OCI-LY7 (cell line): Measurements from ENCODE around the gene RNF223. TPM values are rescaled to one million over a fixed set of nuclear protein-coding genes. Genes with fewer than 3 reads are reported as not detected.
A peak's percentile ranks its signal among the peaks of the same experiment; 100 is the strongest.

ENCODE experiments used
- BruUV-seq: library from RNA; stranded (reverse); fragments of 400-500 nt; replicated peaks from 2 replicates; lab custom pipeline; 2021; lab: Mats Ljungman, UMichigan
- CTCF ChIA-PET: fragments of 300-600 bp; sonication (Branson Sonifier 250); formaldehyde crosslinking; loops from one replicate; lab custom pipeline; 2022; ENCODE audit warnings: antibody characterized with exemption; ENCODE audit not compliant: unreplicated experiment; lab: Charles Lee
- POLR2A ChIA-PET: fragments of 300-600 bp; sonication (Branson Sonifier 250); formaldehyde crosslinking; loops from one replicate; lab custom pipeline; 2022; ENCODE audit warnings: antibody characterized with exemption; lab: Charles Lee
- DNase-seq: peaks from one replicate; pipeline ENCODE4 v3.0.0-alpha.2; 2015; ENCODE audit warnings: low spot score
- H2AFZ ChIP-seq: fragments of 200-600 bp; sonication (generic), shearing (Covaris generic); 2 replicates; pipeline ENCODE4 v1.6.1; 2014; ENCODE audit warnings: mild to moderate bottlenecking, antibody characterized with exemption, low read length, moderate library complexity
- H3K27ac ChIP-seq: fragments of 200-600 bp; sonication (generic); 2 replicates; pipeline ENCODE4 v1.5.1; 2014; ENCODE audit warnings: mixed run types, low read depth, mild to moderate bottlenecking, moderate library complexity, low read length, inconsistent platforms; ENCODE audit not compliant: poor library complexity, severe bottlenecking
- H3K36me3 ChIP-seq: fragments of 200-600 bp; sonication (generic); 2 replicates; pipeline ENCODE4 v1.6.1; 2014; ENCODE audit warnings: mild to moderate bottlenecking, antibody characterized with exemption, low read length, moderate library complexity, mixed read lengths; ENCODE audit not compliant: insufficient read depth
- H3K4me1 ChIP-seq: fragments of 200-600 bp; sonication (generic); 2 replicates; pipeline ENCODE4 v1.5.1; 2014; ENCODE audit warnings: mild to moderate bottlenecking, low read length; ENCODE audit not compliant: insufficient read depth, poor library complexity, severe bottlenecking
- H3K4me2 ChIP-seq: fragments of 200-600 bp; sonication (generic); 2 replicates; pipeline ENCODE4 v1.6.1; 2014; ENCODE audit warnings: mild to moderate bottlenecking, low read length
- H3K4me3 ChIP-seq: fragments of 200-600 bp; sonication (generic); 2 replicates; pipeline ENCODE4 v1.5.1; 2014; ENCODE audit warnings: mild to moderate bottlenecking, low read depth, low read length; ENCODE audit not compliant: poor library complexity, severe bottlenecking
- H3K79me2 ChIP-seq: fragments of 200-600 bp; sonication (generic); 2 replicates; pipeline ENCODE4 v1.6.1; 2016; ENCODE audit warnings: low read depth, mild to moderate bottlenecking, low read length, moderate library complexity, mixed read lengths; ENCODE audit not compliant: insufficient read depth
- H3K9me2 ChIP-seq: fragments of 200-600 bp; sonication (generic); 2 replicates; pipeline ENCODE4 v1.6.1; 2016; ENCODE audit warnings: mild to moderate bottlenecking, low read length, mixed read lengths; ENCODE audit not compliant: insufficient read depth
- H3K9me3 ChIP-seq: fragments of 200-600 bp; sonication (generic); 2 replicates; pipeline ENCODE4 v1.6.1; 2014; ENCODE audit warnings: mild to moderate bottlenecking, mixed run types, low read length, mixed read lengths
- H4K20me1 ChIP-seq: fragments of 200-600 bp; sonication (generic); 2 replicates; pipeline ENCODE4 v1.6.1; 2014; ENCODE audit warnings: mild to moderate bottlenecking, antibody characterized with exemption, low read length, moderate library complexity, mixed read lengths; ENCODE audit not compliant: insufficient read depth
- CTCF ChIP-seq: fragments of 200-600 bp; sonication (generic); conservative IDR thresholded peaks from 2 replicates; pipeline ENCODE4 v1.5.1; 2014; ENCODE audit warnings: mild to moderate bottlenecking, antibody characterized with exemption, low read length, moderate library complexity, mixed read lengths
- EZH2phosphoT487 ChIP-seq: fragments of 200-600 bp; sonication (generic); IDR thresholded peaks from 2 replicates; pipeline ENCODE4 v1.6.1; 2018; ENCODE audit warnings: low read depth, borderline replicate concordance, mild to moderate bottlenecking, mixed run types, antibody characterized with exemption, low read length, moderate library complexity, mixed read lengths
- intact Hi-C: fragments of 100-400 bp; cut with micrococcal nuclease; formaldehyde crosslinking; loops from one replicate; pipeline ENCODE4 v1.10.0; 2022; ENCODE audit not compliant: unreplicated experiment
- total RNA-seq, 2 experiments: library from RNA; depleted of rRNA in 1 of 2; stranded (reverse); fragments of >200 nt in 1 of 2; shearing (Covaris generic) in 1 of 2; gene quantifications; 2 replicates each; pipeline ENCODE4 v1.2.3, GENCODE V29; 2014 to 2022

Gene RNF223
- total RNA-seq, 2 experiments from 2014 or later: not detected

- Histone ChIP-seq H4K20me1 (no peaks in the 10 kb centered on the region), H3K36me3 (no peaks in the 10 kb centered on the region), H3K4me3 (no peak overlapping the region), H3K4me1 (peaks cover 15% of the 10 kb centered on the region), H3K9me2 (no peaks in the 10 kb centered on the region), H3K79me2 (no peaks in the 10 kb centered on the region), H2AFZ (no peak overlapping the region), H3K9me3 (no peaks in the 10 kb centered on the region), H3K27ac (no peak overlapping the region), H3K4me2 (no peak overlapping the region)
- POLR2A ChIA-PET: no interaction called here
- no peak for DNase-seq
- no TSS peak for BruUV-seq
- CTCF ChIA-PET: no interaction called here
- intact Hi-C loops: no loop called here
- TF ChIP-seq CTCF (no peak), EZH2phosphoT487 (no peak)
Observed at GRCh38 chr1:1041873-1042272, 32.2 kb downstream of the RNF223 start.

DNA sequence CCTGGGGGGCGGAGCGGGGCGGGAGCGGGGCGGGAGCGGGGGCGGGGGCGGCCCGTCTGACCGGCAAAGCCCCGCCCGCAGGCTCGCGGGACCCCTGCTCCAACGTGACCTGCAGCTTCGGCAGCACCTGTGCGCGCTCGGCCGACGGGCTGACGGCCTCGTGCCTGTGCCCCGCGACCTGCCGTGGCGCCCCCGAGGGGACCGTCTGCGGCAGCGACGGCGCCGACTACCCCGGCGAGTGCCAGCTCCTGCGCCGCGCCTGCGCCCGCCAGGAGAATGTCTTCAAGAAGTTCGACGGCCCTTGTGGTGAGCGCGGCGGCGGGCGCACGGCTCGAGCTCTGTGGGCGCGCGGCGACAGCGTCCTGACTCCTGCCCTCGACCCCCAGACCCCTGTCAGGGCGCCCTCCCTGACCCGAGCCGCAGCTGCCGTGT is 33.0 kb downstream of the RNF223 start:
- peaks cover 15% of the 10 kb centered on the region for H3K4me1 ChIP-seq
- H3K9me2 ChIP-seq: no peaks in the 10 kb centered on the region
- no peak overlapping the region for H3K27ac ChIP-seq
- no TSS peak for BruUV-seq
- H3K36me3 ChIP-seq: no peaks in the 10 kb centered on the region
- no peaks in the 10 kb centered on the region for H3K79me2 ChIP-seq
- no peak for TF ChIP-seq EZH2phosphoT487
- TF ChIP-seq CTCF: no peak
- H3K4me2 ChIP-seq: no peak overlapping the region
- ChIA-PET POLR2A (no interaction called here), CTCF (interaction anchor here (0.6 kb wide), 1 partner anchor 32 kb away, joined by 3 read pairs; no protein-coding TSS in a partner anchor)
- H3K9me3 ChIP-seq: no peaks in the 10 kb centered on the region
- H2AFZ ChIP-seq: no peak overlapping the region
- no peaks in the 10 kb centered on the region for H4K20me1 ChIP-seq
- DNase-seq: no peak
- no peak overlapping the region for H3K4me3 ChIP-seq
- intact Hi-C loops: no loop called here

DNA sequence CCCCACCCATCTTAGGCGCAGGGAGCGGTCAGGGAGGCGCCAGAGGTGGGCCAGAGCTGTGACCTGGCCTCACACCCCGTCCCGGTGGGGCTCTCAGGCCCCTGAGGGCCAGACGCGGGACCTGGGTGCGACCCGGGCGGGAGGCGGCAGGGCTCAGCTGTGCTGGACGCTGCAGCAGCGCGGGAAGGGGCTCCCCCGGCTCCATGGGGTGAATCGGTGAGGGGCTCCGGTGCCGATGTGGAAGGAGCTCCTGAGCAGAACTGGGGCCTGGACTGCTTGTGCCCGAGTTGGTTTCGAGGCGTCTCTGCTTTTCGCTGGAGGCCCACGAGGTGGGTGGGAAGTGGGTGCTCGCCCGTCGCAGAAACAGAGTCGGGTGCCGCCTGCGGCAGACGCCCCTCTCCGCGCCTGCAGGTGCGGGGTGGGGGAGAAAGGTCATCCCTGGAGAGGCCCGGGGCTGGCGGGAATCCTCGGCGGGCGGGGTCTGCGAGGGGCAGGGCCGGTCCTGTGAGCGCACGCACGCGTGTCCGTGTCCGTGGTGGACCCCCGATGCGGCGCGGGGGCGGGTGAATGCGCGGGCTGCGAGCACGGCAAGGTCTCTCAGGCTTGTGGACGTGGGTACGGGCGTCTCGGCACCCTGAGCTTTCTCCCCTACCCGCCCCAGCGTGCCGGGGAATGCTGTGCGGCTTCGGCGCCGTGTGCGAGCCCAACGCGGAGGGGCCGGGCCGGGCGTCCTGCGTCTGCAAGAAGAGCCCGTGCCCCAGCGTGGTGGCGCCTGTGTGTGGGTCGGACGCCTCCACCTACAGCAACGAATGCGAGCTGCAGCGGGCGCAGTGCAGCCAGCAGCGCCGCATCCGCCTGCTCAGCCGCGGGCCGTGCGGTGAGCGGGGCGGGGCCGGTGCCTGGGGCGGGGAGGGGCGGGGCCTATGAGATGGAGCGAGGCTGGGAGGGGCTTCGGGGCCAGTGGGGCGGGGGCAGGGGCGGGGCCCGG is 33.8 kb downstream of the RNF223 start:
- ChIA-PET POLR2A (no interaction called here), CTCF (interaction anchor here (0.6 kb wide), 1 partner anchor 33 kb away, joined by 3 read pairs; no protein-coding TSS in a partner anchor)
- Histone ChIP-seq H3K9me2 (no peaks in the 10 kb centered on the region), H2AFZ (no peak overlapping the region), H3K4me2 (peak overlapping the region; percentile 57), H3K27ac (no peak overlapping the region), H3K36me3 (no peaks in the 10 kb centered on the region), H3K79me2 (no peaks in the 10 kb centered on the region), H3K4me3 (peak overlapping the region; percentile 40), H3K4me1 (peaks cover 15% of the 10 kb centered on the region), H3K9me3 (no peaks in the 10 kb centered on the region), H4K20me1 (no peaks in the 10 kb centered on the region)
- intact Hi-C loops: no loop called here
- TF ChIP-seq CTCF (no peak), EZH2phosphoT487 (no peak)
- DNase-seq: peak; percentile 88
- no TSS peak for BruUV-seq
